MCF 10A (cell line): Measurements from ENCODE around the gene ST8SIA4. TPM values are rescaled to one million over a fixed set of nuclear protein-coding genes. Genes with fewer than 3 reads are reported as not detected.

Experiments used
- BruUV-seq: library from RNA; stranded (reverse); fragments of 400-500 nt; replicated peaks from 2 replicates; lab custom pipeline; 2021; lab: Mats Ljungman, UMichigan
- CTCF ChIA-PET: fragments of 300-600 bp; sonication (Branson Sonifier 250); formaldehyde crosslinking; extraction: SDS; loops from one replicate; lab custom pipeline; 2021; ENCODE audit warnings: antibody characterized with exemption, inconsistent platforms; lab: Yijun Ruan, JAX
- POLR2A ChIA-PET: fragments of 300-600, 350-650 bp; sonication (Branson Sonifier 250); formaldehyde crosslinking; extraction: SDS; loops from one replicate; lab custom pipeline; 2020; ENCODE audit warnings: antibody characterized with exemption, inconsistent platforms; lab: Yijun Ruan, JAX
- DNase-seq: peaks from one replicate; pipeline ENCODE4 v3.0.0-alpha.2; 2018; ENCODE audit not compliant: unreplicated experiment
- H3K27ac Mint-ChIP-seq: one replicate; pipeline ENCODE4 v1.8.0; 2022; ENCODE audit warnings: mild to moderate bottlenecking, low read depth, mixed read lengths; ENCODE audit not compliant: unreplicated experiment
- H3K27me3 Mint-ChIP-seq: one replicate; pipeline ENCODE4 v1.8.0; 2022; ENCODE audit warnings: mixed read lengths; ENCODE audit not compliant: insufficient read depth, unreplicated experiment
- H3K36me3 Mint-ChIP-seq: one replicate; pipeline ENCODE4 v1.8.0; 2022; ENCODE audit warnings: mild to moderate bottlenecking, moderate library complexity, mixed read lengths; ENCODE audit not compliant: insufficient read depth, unreplicated experiment
- H3K4me1 Mint-ChIP-seq: one replicate; pipeline ENCODE4 v1.8.0; 2022; ENCODE audit warnings: mixed read lengths; ENCODE audit not compliant: insufficient read depth, unreplicated experiment
- H3K4me3 Mint-ChIP-seq: one replicate; pipeline ENCODE4 v1.8.0; 2022; ENCODE audit warnings: mild to moderate bottlenecking, moderate library complexity, mixed read lengths; ENCODE audit not compliant: unreplicated experiment
- H3K9me3 Mint-ChIP-seq: one replicate; pipeline ENCODE4 v1.8.0; 2022; ENCODE audit warnings: mixed read lengths; ENCODE audit not compliant: unreplicated experiment
- CTCF ChIP-seq: fragments of 200-600 bp; IDR thresholded peaks from one replicate; pipeline ENCODE4 v1.8.0; 2022; ENCODE audit warnings: antibody characterized with exemption, mild to moderate bottlenecking; ENCODE audit not compliant: unreplicated experiment
- intact Hi-C: fragments of 100-400 bp; cut with micrococcal nuclease; formaldehyde crosslinking; loops from 2 replicates; pipeline ENCODE4 v1.14.1; 2022
- total RNA-seq: library from RNA; stranded (reverse); gene quantifications from 2 replicates; pipeline ENCODE4 v1.2.3, GENCODE V29; 2022

Gene ST8SIA4
- total RNA-seq, 1 experiment from 2014 or later: 0.26 TPM

- peaks cover 14% of the 10 kb centered on the region for H3K4me1 Mint-ChIP-seq
- no peak overlapping the region for H3K27ac Mint-ChIP-seq
- ChIA-PET POLR2A (interaction anchor here (0.6 to 0.7 kb wide), 2 partner anchors 20 to 386 kb away, joined by 4 to 6 read pairs; no protein-coding TSS in a partner anchor), CTCF (interaction anchor here (0.7 kb wide), 1 partner anchor 91 kb away, joined by 3 read pairs; no protein-coding TSS in a partner anchor)
- no peaks in the 10 kb centered on the region for H3K27me3 Mint-ChIP-seq
- H3K4me3 Mint-ChIP-seq: no peak overlapping the region
- no peaks in the 10 kb centered on the region for H3K9me3 Mint-ChIP-seq
- TF ChIP-seq CTCF: no peak
- no peaks in the 10 kb centered on the region for H3K36me3 Mint-ChIP-seq
- intact Hi-C loops: no loop called here
- no peak for DNase-seq
- BruUV-seq: no TSS peak
Measured at GRCh38 chr5:100834519-100834918, 68.6 kb downstream of the ST8SIA4 start.

GRCh38 chr5:100832252-100833230 is 70.5 kb downstream of the ST8SIA4 start:
- BruUV-seq: no TSS peak

GRCh38 chr5:100828898-100829356 is 74.2 kb downstream of the ST8SIA4 start:
- DNase-seq: no peak

More at GRCh38 chr5:100832252-100833230, 70.5 kb downstream of the ST8SIA4 start:
- H3K4me3 Mint-ChIP-seq: no peak overlapping the region
- CTCF ChIA-PET: no interaction called here
- H3K4me1 Mint-ChIP-seq: peaks cover 20% of the 10 kb centered on the region
- TF ChIP-seq CTCF: no peak
- intact Hi-C loops: no loop called here
- H3K9me3 Mint-ChIP-seq: no peaks in the 10 kb centered on the region
- H3K27me3 Mint-ChIP-seq: no peaks in the 10 kb centered on the region
- no peak overlapping the region for H3K27ac Mint-ChIP-seq
- no peaks in the 10 kb centered on the region for H3K36me3 Mint-ChIP-seq
- no peak for DNase-seq
- POLR2A ChIA-PET: no interaction called here

More at GRCh38 chr5:100828898-100829356, 74.2 kb downstream of the ST8SIA4 start:
- H3K4me3 Mint-ChIP-seq: no peak overlapping the region
- no peaks in the 10 kb centered on the region for H3K27me3 Mint-ChIP-seq
- CTCF ChIA-PET: interaction anchor here (0.7 to 1.4 kb wide), 3 partner anchors 10 to 333 kb away, joined by 3 to 7 read pairs (median 4); no protein-coding TSS in a partner anchor
- no peak for TF ChIP-seq CTCF
- POLR2A ChIA-PET: interaction anchor here (1.1 to 2.3 kb wide), 2 partner anchors 10 to 12 kb away, joined by 3 to 7 read pairs; no protein-coding TSS in a partner anchor
- H3K27ac Mint-ChIP-seq: peak overlapping the region; percentile 57
- H3K4me1 Mint-ChIP-seq: peaks cover 17% of the 10 kb centered on the region
- intact Hi-C loops: no loop called here
- no peaks in the 10 kb centered on the region for H3K36me3 Mint-ChIP-seq
- BruUV-seq: no TSS peak
- H3K9me3 Mint-ChIP-seq: no peaks in the 10 kb centered on the region
